Ovary (tissue), 9 donors: ENCODE measurements around the gene SKP1. TPM values are rescaled to one million over a fixed set of nuclear protein-coding genes. Genes with fewer than 3 reads are reported as not detected.

Experiments used
- DNase-seq, 5 donors: peaks; one replicate each; pipeline ENCODE4 v3.0.0-alpha.2; 2019 to 2020
- H3K27ac ChIP-seq, 2 donors: fragments of 200-600 bp; one replicate each; pipeline versions ENCODE4 v1.5.1 to v1.8.0; 2019 to 2022
- H3K27me3 ChIP-seq: fragments of 200-600 bp; one replicate; pipeline ENCODE4 v1.8.0; 2022
- H3K36me3 ChIP-seq: fragments of 200-600 bp; sonication (generic); one replicate; pipeline ENCODE4 v1.5.1; 2019
- H3K4me1 ChIP-seq: one replicate; pipeline ENCODE4 v1.8.1; 2013; ENCODE audit warnings: mild to moderate bottlenecking, moderate library complexity; ENCODE audit not compliant: insufficient read depth
- H3K4me3 ChIP-seq: fragments of 200-600 bp; sonication (generic); one replicate; pipeline ENCODE4 v1.5.1; 2017
- H3K9me3 ChIP-seq, 2 donors: fragments of 200-600 bp in 1 of 2; sonication (generic) in 1 of 2; one replicate each; pipeline versions ENCODE4 v1.5.1 to v1.8.1; 2013 to 2019; ENCODE audit warnings: mild to moderate bottlenecking in 1 of 2, moderate library complexity in 1 of 2
- EP300 ChIP-seq: sonication (generic); formaldehyde crosslinking; IDR thresholded peaks from one replicate; pipeline ENCODE4 v1.6.1; 2017; ENCODE audit warnings: antibody characterized with exemption
- POLR2A ChIP-seq: fragments of 450-650 bp; IDR thresholded peaks from one replicate; pipeline ENCODE4 v1.6.1; 2017; ENCODE audit warnings: antibody characterized with exemption, mild to moderate bottlenecking, moderate library complexity
- WGBS, 3 donors: extraction: QIAGEN DNeasy Blood & Tissue Kit in 1 of 3; methylation state at CpG; one replicate each; pipeline versions ENCODE4 v1.1.5 to v1.1.7; 2013 to 2017; 5-methylcytosine and 5-hydroxymethylcytosine counted together
- intact Hi-C, 4 donors: fragments of 100-400 bp; cut with DNase I; formaldehyde crosslinking; loops; one replicate each; pipeline versions ENCODE4 v1.11.0 to v1.15.1; 2022 to 2023
- polyA plus RNA-seq, 2 donors: library from polyadenylated mRNA; stranded (reverse); fragments of 200-250 nt in 1 of 2; fragments of 350-450 nt in 1 of 2; fragmentation: Illumina TruSeq in 1 of 2; extraction: RNeasy Lipid Tissue Mini Kit (QIAGEN cat#74804) in 1 of 2; gene quantifications; one replicate each; pipeline ENCODE4 v1.2.3, GENCODE V29; 2013 to 2014
- total RNA-seq, 7 donors: library from RNA; depleted of rRNA in 2 of 7; stranded (reverse); fragments of >200 nt in 2 of 7; fragmentation: NEBNext Ultra II Directional in 3 of 7; extraction: Animal tissue kit (Norgen Biotek cat#: 25700) in 3 of 7; gene quantifications; one replicate each; pipeline versions ENCODE4 v1.1.0 to v1.2.4, GENCODE V29; 2016 to 2023
- TF ChIP-seq, protein P1 (sequence below), 3 donors: fragments of 450-650 bp in 2 of 3; fragments of 200-600 bp in 1 of 3; IDR thresholded peaks; one replicate each; pipeline versions ENCODE4 v1.5.1 to v1.8.0; 2016 to 2022; ENCODE audit warnings: antibody characterized with exemption in 3 of 3, mild to moderate bottlenecking in 1 of 3
- donor health status: DM: no; HTN: no; CAD: no; lungs with moderate emphysema.
- donor health status: DM: no; HTN: no; CAD: no.
- donor health status: Bipolar disorder and iron deficiency.
- donor health status: DM: yes; HTN: yes; CAD: no.
- donor health status: DM: no; HTN: no; CAD: no.
- donor health status: DM: yes; HTN: yes; CAD: no.

Gene SKP1
- total and polyA plus RNA-seq, 9 donors = 263 to 1,077 (median 388) TPM

DNA sequence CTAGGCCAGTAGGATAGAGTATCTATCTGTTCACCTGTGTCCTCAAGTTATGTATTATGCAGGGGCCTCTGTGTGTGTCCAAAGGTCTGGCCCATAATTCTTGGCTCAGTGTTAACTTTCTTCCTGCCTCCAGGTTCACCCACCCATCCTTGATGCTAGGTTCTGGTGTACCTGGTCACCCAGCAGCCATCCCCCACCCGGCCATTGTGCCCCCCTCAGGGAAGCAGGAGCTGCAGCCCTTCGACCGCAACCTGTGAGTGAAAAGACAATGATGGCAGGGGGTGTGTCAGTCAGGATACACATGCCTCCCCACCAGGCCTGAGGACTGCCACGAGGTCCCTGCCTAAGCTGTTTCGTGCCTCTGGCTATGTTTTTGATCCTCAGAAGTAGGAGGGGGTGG is 34.7 kb downstream of the SKP1 start:
- Histone ChIP-seq H3K9me3 (no peaks in the 10 kb centered on the region), H3K27me3 (no peaks in the 10 kb centered on the region), H3K27ac (no peak overlapping the region), H3K4me3 (no peak overlapping the region), H3K36me3 (no peaks in the 10 kb centered on the region), H3K4me1 (peaks cover 1% of the 10 kb centered on the region)
- intact Hi-C loops = loop anchor here in 3 of 4 donors (5.0 to 10.0 kb wide), 2 partner anchors 97 to 100 kb away; no protein-coding TSS in a partner anchor
- WGBS, 3 donors = 71 to 85% (median 83%) methylated on average over 5 of the region's 5 CpGs
- TF ChIP-seq EP300 (no peak), POLR2A (no peak)
- TF ChIP-seq, protein P1, sequence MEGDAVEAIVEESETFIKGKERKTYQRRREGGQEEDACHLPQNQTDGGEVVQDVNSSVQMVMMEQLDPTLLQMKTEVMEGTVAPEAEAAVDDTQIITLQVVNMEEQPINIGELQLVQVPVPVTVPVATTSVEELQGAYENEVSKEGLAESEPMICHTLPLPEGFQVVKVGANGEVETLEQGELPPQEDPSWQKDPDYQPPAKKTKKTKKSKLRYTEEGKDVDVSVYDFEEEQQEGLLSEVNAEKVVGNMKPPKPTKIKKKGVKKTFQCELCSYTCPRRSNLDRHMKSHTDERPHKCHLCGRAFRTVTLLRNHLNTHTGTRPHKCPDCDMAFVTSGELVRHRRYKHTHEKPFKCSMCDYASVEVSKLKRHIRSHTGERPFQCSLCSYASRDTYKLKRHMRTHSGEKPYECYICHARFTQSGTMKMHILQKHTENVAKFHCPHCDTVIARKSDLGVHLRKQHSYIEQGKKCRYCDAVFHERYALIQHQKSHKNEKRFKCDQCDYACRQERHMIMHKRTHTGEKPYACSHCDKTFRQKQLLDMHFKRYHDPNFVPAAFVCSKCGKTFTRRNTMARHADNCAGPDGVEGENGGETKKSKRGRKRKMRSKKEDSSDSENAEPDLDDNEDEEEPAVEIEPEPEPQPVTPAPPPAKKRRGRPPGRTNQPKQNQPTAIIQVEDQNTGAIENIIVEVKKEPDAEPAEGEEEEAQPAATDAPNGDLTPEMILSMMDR (IDR thresholded peaks at IDR 0.05) = no peak
- DNase-seq = no peak

DNA sequence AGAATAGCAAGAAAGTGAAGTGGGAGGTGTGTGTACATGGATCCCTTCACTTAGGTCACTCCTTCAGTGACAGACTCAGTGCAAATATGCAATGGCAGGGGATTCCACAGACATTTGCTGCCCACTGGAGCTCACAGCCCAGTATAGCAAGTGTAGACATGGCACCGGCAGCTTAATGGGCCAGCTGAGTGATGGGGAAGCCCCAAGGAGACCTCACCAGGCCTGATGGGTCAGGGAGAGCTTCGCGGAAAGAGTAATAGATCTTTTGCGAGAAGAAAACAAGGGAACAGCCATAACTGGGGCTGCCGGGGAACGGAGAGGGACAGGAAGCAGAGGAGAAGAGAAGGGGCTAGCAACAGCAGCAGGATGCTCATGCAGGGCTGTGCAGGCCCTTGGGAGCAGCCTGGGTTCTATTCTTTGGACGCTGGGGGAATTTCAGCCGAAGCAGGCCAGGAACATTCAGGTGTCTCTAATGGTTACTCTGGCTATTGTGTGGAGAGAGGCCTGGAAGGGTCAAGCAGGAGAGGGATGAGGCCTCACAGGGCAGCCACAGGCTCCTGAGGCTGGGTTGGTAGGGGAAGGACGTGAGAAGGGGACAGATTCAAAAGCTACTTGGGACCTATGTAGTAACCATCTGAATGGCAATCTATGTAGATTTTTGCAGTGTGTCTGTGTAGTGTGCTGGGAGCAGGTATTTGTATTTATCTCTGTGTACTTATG is 35.3 kb downstream of the SKP1 start:
- Histone ChIP-seq H3K36me3 (no peaks in the 10 kb centered on the region), H3K27ac (no peak overlapping the region), H3K4me3 (no peak overlapping the region), H3K9me3 (no peaks in the 10 kb centered on the region), H3K27me3 (no peaks in the 10 kb centered on the region), H3K4me1 (peaks cover 1% of the 10 kb centered on the region)
- no peak for TF ChIP-seq EP300
- TF ChIP-seq, protein P1 (IDR thresholded peaks at IDR 0.05) = no peak
- TF ChIP-seq POLR2A = no peak
- WGBS, 3 donors = 73 to 78% (median 77%) methylated on average over 9 of the region's 9 CpGs
- intact Hi-C loops = loop anchor here in 3 of 4 donors (5.0 to 10.0 kb wide), 2 partner anchors 97 to 99 kb away; no protein-coding TSS in a partner anchor
- no peak for DNase-seq

DNA sequence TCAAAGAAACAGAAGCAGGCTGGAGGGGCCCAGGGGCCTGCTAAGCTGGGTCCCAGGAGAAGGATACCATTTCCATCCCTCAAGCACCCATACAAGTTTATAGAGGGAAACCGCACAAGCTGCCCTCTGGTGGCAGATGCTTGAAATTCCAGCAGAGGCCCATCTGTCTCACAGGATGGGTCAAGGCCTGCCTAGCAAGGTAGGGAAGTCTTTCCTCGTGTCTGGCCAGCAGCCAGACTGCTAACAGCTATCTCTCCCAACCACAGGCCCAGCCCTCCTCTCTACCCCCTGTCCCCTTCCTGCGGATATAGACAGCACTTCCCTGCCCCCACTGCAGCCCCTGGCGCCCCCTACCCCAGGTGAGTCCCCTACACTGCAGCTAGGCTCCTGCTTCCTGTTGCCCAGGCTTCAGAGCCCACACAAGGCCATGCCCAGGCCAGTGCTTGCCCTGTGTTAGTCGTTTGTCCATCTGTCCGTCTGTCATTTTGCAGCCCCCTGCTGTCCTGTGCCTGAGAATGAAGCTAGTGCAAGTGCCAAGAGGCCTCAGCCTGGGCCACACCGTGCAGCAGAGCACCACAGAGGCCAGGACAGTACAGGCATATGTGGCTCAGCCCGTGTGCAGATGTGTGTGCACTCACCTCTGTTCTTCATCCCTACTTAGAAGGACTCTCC is 36.1 kb downstream of the SKP1 start:
- H3K9me3 ChIP-seq = no peaks in the 10 kb centered on the region
- H3K4me3 ChIP-seq = no peak overlapping the region
- H3K4me1 ChIP-seq = peaks cover 1% of the 10 kb centered on the region
- TF ChIP-seq POLR2A = no peak
- 26 to 38% (median 28%) methylated on average over 7 to 8 of the region's 8 CpGs for WGBS, 3 donors
- intact Hi-C loops = loop anchor here in 3 of 4 donors (5.0 to 10.0 kb wide), 2 partner anchors 96 to 98 kb away; no protein-coding TSS in a partner anchor
- no peak overlapping the region for H3K27ac ChIP-seq
- H3K36me3 ChIP-seq = no peaks in the 10 kb centered on the region
- DNase-seq = peak; percentile 47 to 73 (median 59)
- H3K27me3 ChIP-seq = no peaks in the 10 kb centered on the region

DNA sequence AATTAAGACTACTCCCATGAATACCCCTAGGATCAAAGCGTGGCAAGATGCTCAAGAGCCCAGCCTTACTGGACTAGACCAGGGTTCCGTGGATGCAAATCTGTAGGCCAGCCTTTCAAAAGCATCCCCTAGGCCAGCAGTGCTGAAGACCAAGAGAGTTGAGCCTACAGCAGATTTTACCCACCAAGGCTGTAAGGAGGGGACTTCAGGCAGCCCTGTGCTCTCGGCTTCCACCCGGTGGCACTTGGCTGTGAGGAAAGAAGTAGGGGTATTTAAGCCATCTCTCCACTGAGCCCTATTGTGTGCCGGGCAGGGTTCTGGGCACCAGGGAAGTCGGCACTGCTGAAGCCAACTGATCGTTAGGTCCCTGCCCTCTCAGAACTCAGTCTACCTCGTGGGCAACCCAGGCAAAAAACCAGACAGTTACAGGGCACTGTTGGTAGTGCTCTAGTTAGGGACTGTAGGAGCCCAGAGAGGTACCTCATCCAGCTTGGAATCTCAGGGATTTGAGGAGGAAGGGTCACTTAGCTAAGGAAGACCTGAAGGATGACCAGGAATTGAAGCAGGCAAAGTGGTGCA is 36.8 kb downstream of the SKP1 start:
- H3K27me3 ChIP-seq = no peaks in the 10 kb centered on the region
- no peak overlapping the region for H3K27ac ChIP-seq
- 89 to 93% (median 93%) methylated on average over 8 of the region's 8 CpGs for WGBS, 3 donors
- no peaks in the 10 kb centered on the region for H3K9me3 ChIP-seq
- intact Hi-C loops = loop anchor here in 3 of 4 donors (5.0 to 10.0 kb wide), 2 partner anchors 95 to 98 kb away; no protein-coding TSS in a partner anchor
- H3K4me3 ChIP-seq = no peak overlapping the region
- peak in 1 of 5 donors; percentile 13 for DNase-seq
- no peaks in the 10 kb centered on the region for H3K36me3 ChIP-seq
- no peak for TF ChIP-seq POLR2A
- TF ChIP-seq, protein P1 (IDR thresholded peaks at IDR 0.05) = no peak
- no peak for TF ChIP-seq EP300
- H3K4me1 ChIP-seq = peaks cover 1% of the 10 kb centered on the region
